KMS-11 (cell line): ENCODE measurements around the gene ATAT1.

Experiments
- H2AFZ ChIP-seq: fragments of 200-600 bp; sonication (generic); 2 replicates; pipeline ENCODE4 v1.6.1; 2016; ENCODE audit warnings: antibody characterized with exemption, mixed run types, low read depth
- H3K27ac ChIP-seq: fragments of 200-600 bp; sonication (generic); 2 replicates; pipeline ENCODE4 v1.6.1; 2016; ENCODE audit warnings: mild to moderate bottlenecking, mixed run types
- H3K27me3 ChIP-seq: fragments of 200-600 bp; sonication (generic); 2 replicates; pipeline ENCODE4 v1.6.1; 2017; ENCODE audit warnings: mild to moderate bottlenecking, low read depth, mixed run types, moderate library complexity; ENCODE audit not compliant: insufficient read depth
- H3K36me3 ChIP-seq: fragments of 200-600 bp; sonication (generic); 2 replicates; pipeline ENCODE4 v1.6.1; 2017; ENCODE audit warnings: mild to moderate bottlenecking, mixed run types; ENCODE audit not compliant: insufficient read depth
- H3K4me1 ChIP-seq: fragments of 200-600 bp; sonication (generic); 2 replicates; pipeline ENCODE4 v1.6.1; 2016; ENCODE audit warnings: mild to moderate bottlenecking, low read depth, mixed run types; ENCODE audit not compliant: poor library complexity, severe bottlenecking
- H3K4me2 ChIP-seq: fragments of 200-600 bp; sonication (generic); 2 replicates; pipeline ENCODE4 v1.7.0; 2016; ENCODE audit warnings: mild to moderate bottlenecking, mixed run types
- H3K4me3 ChIP-seq: fragments of 200-600 bp; sonication (generic); IDR thresholded peaks from 2 replicates; pipeline ENCODE4 v1.6.1; 2017; ENCODE audit warnings: low read depth, low read length, mixed read lengths; ENCODE audit not compliant: insufficient read depth
- H3K79me2 ChIP-seq: fragments of 200-600 bp; sonication (generic); 2 replicates; pipeline ENCODE4 v1.6.1; 2016; ENCODE audit warnings: low read depth, mixed run types; ENCODE audit not compliant: insufficient read depth
- H3K9ac ChIP-seq: fragments of 200-600 bp; sonication (generic); 2 replicates; pipeline ENCODE4 v1.6.1; 2016; ENCODE audit warnings: mild to moderate bottlenecking, mixed run types
- H4K20me1 ChIP-seq: fragments of 200-600 bp; sonication (generic); 2 replicates; pipeline ENCODE4 v1.6.1; 2016; ENCODE audit warnings: mild to moderate bottlenecking, mixed run types; ENCODE audit not compliant: insufficient read depth
- TF ChIP-seq, protein P1 (sequence below): fragments of 200-600 bp; sonication (generic); conservative IDR thresholded peaks from 2 replicates; pipeline ENCODE4 v1.6.1; 2017; ENCODE audit warnings: low read depth, mild to moderate bottlenecking, antibody characterized with exemption, low read length, moderate library complexity, mixed read lengths

ATAT1 gene

DNA sequence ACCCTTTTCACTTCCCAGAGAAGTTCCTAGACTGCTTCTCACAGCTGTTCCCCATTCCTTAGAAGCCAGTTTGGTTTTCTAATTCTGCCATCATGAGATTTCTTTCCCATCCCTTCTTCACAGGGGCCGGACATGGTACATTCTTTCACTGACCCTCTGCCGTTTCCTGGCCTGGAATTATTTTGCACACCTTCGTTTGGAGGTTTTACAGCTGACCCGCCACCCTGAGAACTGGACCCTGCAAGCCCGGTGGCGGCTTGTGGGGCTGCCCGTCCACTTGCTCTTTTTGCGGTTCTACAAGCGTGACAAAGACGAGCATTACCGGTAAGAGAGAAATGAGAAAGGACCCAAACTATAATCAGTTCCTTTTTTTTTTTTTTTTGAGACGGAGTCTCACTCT, 24.5 kb downstream of the ATAT1 start:
- no peak overlapping the region for H3K4me2 ChIP-seq
- no peak overlapping the region for H3K4me3 ChIP-seq
- TF ChIP-seq, protein P1, sequence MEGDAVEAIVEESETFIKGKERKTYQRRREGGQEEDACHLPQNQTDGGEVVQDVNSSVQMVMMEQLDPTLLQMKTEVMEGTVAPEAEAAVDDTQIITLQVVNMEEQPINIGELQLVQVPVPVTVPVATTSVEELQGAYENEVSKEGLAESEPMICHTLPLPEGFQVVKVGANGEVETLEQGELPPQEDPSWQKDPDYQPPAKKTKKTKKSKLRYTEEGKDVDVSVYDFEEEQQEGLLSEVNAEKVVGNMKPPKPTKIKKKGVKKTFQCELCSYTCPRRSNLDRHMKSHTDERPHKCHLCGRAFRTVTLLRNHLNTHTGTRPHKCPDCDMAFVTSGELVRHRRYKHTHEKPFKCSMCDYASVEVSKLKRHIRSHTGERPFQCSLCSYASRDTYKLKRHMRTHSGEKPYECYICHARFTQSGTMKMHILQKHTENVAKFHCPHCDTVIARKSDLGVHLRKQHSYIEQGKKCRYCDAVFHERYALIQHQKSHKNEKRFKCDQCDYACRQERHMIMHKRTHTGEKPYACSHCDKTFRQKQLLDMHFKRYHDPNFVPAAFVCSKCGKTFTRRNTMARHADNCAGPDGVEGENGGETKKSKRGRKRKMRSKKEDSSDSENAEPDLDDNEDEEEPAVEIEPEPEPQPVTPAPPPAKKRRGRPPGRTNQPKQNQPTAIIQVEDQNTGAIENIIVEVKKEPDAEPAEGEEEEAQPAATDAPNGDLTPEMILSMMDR, result no peak
- no peak overlapping the region for H3K27ac ChIP-seq
- H3K36me3 ChIP-seq, result no peaks in the 10 kb centered on the region; the same call in 1 of the 2 replicates
- H3K4me1 ChIP-seq, result peaks cover 13% of the 10 kb centered on the region
- no peak overlapping the region for H3K9ac ChIP-seq
- H4K20me1 ChIP-seq, result no peaks in the 10 kb centered on the region
- H2AFZ ChIP-seq, result no peak overlapping the region
- peaks cover 25% of the 10 kb centered on the region for H3K79me2 ChIP-seq
- H3K27me3 ChIP-seq, result no peaks in the 10 kb centered on the region

GRCh38 chr6:30654798-30655742, 28.4 kb downstream of the ATAT1 start:
- TF ChIP-seq, protein P1, result no peak
- H2AFZ ChIP-seq, result no peak overlapping the region
- H3K27ac ChIP-seq, result no peak overlapping the region
- H3K4me1 ChIP-seq, result no peaks in the 10 kb centered on the region
- no peaks in the 10 kb centered on the region for H3K79me2 ChIP-seq
- H3K27me3 ChIP-seq, result no peaks in the 10 kb centered on the region
- no peaks in the 10 kb centered on the region; the same call in 1 of the 2 replicates for H3K36me3 ChIP-seq
- H3K9ac ChIP-seq, result no peak overlapping the region
- no peaks in the 10 kb centered on the region for H4K20me1 ChIP-seq
- no peak overlapping the region for H3K4me3 ChIP-seq
- H3K4me2 ChIP-seq, result no peak overlapping the region

GRCh38 chr6:30655743-30656094, 29.0 kb downstream of the ATAT1 start:
- no peak overlapping the region for H3K4me3 ChIP-seq
- no peaks in the 10 kb centered on the region for H4K20me1 ChIP-seq
- no peak overlapping the region for H3K9ac ChIP-seq
- no peaks in the 10 kb centered on the region for H3K27me3 ChIP-seq
- no peak overlapping the region for H3K27ac ChIP-seq
- H2AFZ ChIP-seq, result no peak overlapping the region
- H3K4me2 ChIP-seq, result no peak overlapping the region
- no peaks in the 10 kb centered on the region for H3K79me2 ChIP-seq
- no peaks in the 10 kb centered on the region for H3K4me1 ChIP-seq
- TF ChIP-seq, protein P1, result no peak
- H3K36me3 ChIP-seq, result no peaks in the 10 kb centered on the region; the same call in 1 of the 2 replicates

DNA sequence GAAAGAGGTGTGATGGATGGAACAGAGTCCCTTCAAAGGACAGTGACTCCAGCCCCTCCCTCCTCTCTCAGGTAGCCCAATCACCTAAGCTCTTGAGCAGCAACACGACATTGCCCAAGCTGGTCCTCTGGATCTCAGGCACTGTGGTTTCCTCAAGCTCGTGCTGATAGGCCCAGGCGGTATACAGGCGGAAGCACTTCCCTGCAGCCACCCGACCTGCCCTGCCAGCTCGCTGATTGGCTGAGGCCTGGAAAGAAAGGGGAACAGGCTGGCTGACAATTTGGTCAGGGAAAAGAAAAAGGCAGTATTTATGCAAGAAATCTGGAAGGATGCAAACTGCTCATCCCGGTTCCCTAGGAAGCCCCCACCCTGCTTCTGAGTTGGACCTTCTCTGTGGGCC, 29.8 kb downstream of the ATAT1 start:
- no peak overlapping the region for H3K27ac ChIP-seq
- H3K36me3 ChIP-seq, result no peaks in the 10 kb centered on the region; the same call in 1 of the 2 replicates

More for the DNA sequence above, 29.8 kb downstream of the ATAT1 start:
- TF ChIP-seq, protein P1, result no peak
- no peaks in the 10 kb centered on the region for H3K79me2 ChIP-seq
- H3K4me3 ChIP-seq, result no peak overlapping the region
- H3K4me2 ChIP-seq, result no peak overlapping the region
- no peak overlapping the region for H3K9ac ChIP-seq
- H2AFZ ChIP-seq, result no peak overlapping the region
- no peaks in the 10 kb centered on the region for H3K27me3 ChIP-seq
- no peaks in the 10 kb centered on the region for H3K4me1 ChIP-seq
- H4K20me1 ChIP-seq, result no peaks in the 10 kb centered on the region
